HepG2 (cell line): ENCODE measurements around the gene CALN1. TPM values are rescaled to one million over a fixed set of nuclear protein-coding genes. Genes with fewer than 3 reads are reported as not detected.

Experiments used
- ATAC-seq: fragments of 200-7000 bp; cut with Tn5 transposase; 3 replicates; pipeline ENCODE4 v1.9.1; 2020; ENCODE audit warnings: mild to moderate bottlenecking, moderate library complexity
- BruUV-seq: library from RNA; stranded (reverse); fragments of 400-500 nt; replicated peaks from 2 replicates; lab custom pipeline; 2021; lab: Mats Ljungman, UMichigan
- CTCF ChIA-PET: fragments of 300-600 bp; formaldehyde crosslinking; extraction: SDS; loops from one replicate; lab custom pipeline; 2021; ENCODE audit warnings: low total read pairs, inconsistent platforms, low intra/inter-chr PET ratio; lab: Yijun Ruan, JAX
- POLR2A ChIA-PET: fragments of 350-600 bp; sonication (Branson Sonifier 250); formaldehyde crosslinking; loops from one replicate; lab custom pipeline; 2020; ENCODE audit warnings: antibody characterized with exemption, inconsistent platforms; lab: Yijun Ruan, JAX
- DNase-seq: peaks from one replicate; pipeline ENCODE4 v3.0.0-alpha.2; 2015; ENCODE audit warnings: low spot score
- FAIRE-seq: peaks from 3 replicates; lab custom pipeline; 2011; peaks lifted over from hg19 to GRCh38; lab: Jason Lieb, UNC
- H2AFZ ChIP-seq: one replicate; pipeline ENCODE4 v1.6.1; 2011; ENCODE audit warnings: low read length, inconsistent platforms
- H3K27ac ChIP-seq: fragments of 300-600 bp; 3 replicates; pipeline ENCODE4 v1.8.0; 2011; ENCODE audit warnings: mixed run types, mild to moderate bottlenecking, mixed read lengths, low read length, inconsistent platforms; ENCODE audit not compliant: insufficient read depth; ENCODE audit errors: extremely low read length
- H3K27me3 ChIP-seq, 2 experiments: fragments of 200-600 bp in 1 of 2; 2 replicates in 1 of 2; 3 replicates in 1 of 2; pipeline versions ENCODE4 v1.6.0 to v1.8.0; 2011; ENCODE audit warnings: low read length in 2 of 2, mild to moderate bottlenecking in 2 of 2, moderate library complexity in 2 of 2, inconsistent platforms in 1 of 2; ENCODE audit not compliant: insufficient read depth in 2 of 2, control insufficient read depth in 1 of 2
- H3K36me3 ChIP-seq, 2 experiments: fragments of 200-600 bp in 1 of 2; replicated peaks in 1 of 2; 2 replicates in 1 of 2; 3 replicates in 1 of 2; pipeline versions ENCODE4 v1.5.1 to v1.8.0; 2011; ENCODE audit warnings: low read length in 2 of 2, inconsistent platforms in 1 of 2; ENCODE audit not compliant: insufficient read depth in 2 of 2, control insufficient read depth in 1 of 2
- H3K4me1 ChIP-seq: 2 replicates; pipeline ENCODE4 v1.5.1; 2012; ENCODE audit warnings: low read length, inconsistent platforms; ENCODE audit not compliant: insufficient read depth
- H3K4me2 ChIP-seq: 2 replicates; pipeline ENCODE4 v1.6.0; 2011; ENCODE audit warnings: low read depth, low read length, inconsistent platforms
- H3K4me3 ChIP-seq, 3 experiments: fragments of 200-600 bp in 1 of 3; sonication (generic), shearing (Covaris generic) in 1 of 3; replicated peaks in 1 of 3; 2 replicates each; pipeline ENCODE4 v1.5.1; 2011 to 2016; ENCODE audit warnings: low read length in 3 of 3, inconsistent platforms in 2 of 3, low read depth in 2 of 3, mild to moderate bottlenecking in 2 of 3, control low read depth in 1 of 3, mixed read lengths in 1 of 3; ENCODE audit not compliant: insufficient read depth in 1 of 3
- H3K79me2 ChIP-seq: one replicate; pipeline ENCODE4 v1.6.1; 2011; ENCODE audit warnings: low read length, inconsistent platforms; ENCODE audit not compliant: insufficient read depth
- H3K9ac ChIP-seq: 2 replicates; pipeline ENCODE4 v1.6.0; 2011; ENCODE audit warnings: mild to moderate bottlenecking, low read depth, low read length, inconsistent platforms; ENCODE audit not compliant: insufficient read depth
- H3K9me3 ChIP-seq: 2 replicates; pipeline ENCODE4 v1.5.1; 2012; ENCODE audit warnings: mild to moderate bottlenecking, low read length
- H4K20me1 ChIP-seq: 2 replicates; pipeline ENCODE4 v1.6.0; 2011; ENCODE audit warnings: inconsistent platforms, mild to moderate bottlenecking, low read length, moderate library complexity; ENCODE audit not compliant: insufficient read depth
- GPBP1L1 ChIP-seq: sonication (generic); formaldehyde crosslinking; IDR thresholded peaks from 2 replicates; pipeline ENCODE4 v1.5.0; 2020; ENCODE audit warnings: mild to moderate bottlenecking, missing genetic modification reagents
- IKZF1 ChIP-seq: fragments of 450-650 bp; IDR thresholded peaks from 2 replicates; pipeline ENCODE4 v1.7.1; 2016
- KAT2B ChIP-seq: fragments of 150-350 bp; IDR thresholded peaks from 2 replicates; pipeline ENCODE4 v1.6.1; 2014; ENCODE audit warnings: low read depth, low read length, borderline replicate concordance
- TSC22D2 ChIP-seq: sonication (generic); formaldehyde crosslinking; IDR thresholded peaks from 2 replicates; pipeline ENCODE4 v1.5.1; 2020; ENCODE audit warnings: missing genetic modification reagents, mild to moderate bottlenecking, borderline replicate concordance
- ZBTB2 ChIP-seq: sonication (generic); formaldehyde crosslinking; IDR thresholded peaks from 2 replicates; pipeline ENCODE4 v1.8.0; 2022; ENCODE audit warnings: low read depth, missing genetic modification reagents
- ZKSCAN5 ChIP-seq: sonication (generic); formaldehyde crosslinking; IDR thresholded peaks from 2 replicates; pipeline ENCODE4 v1.5.1; 2020; ENCODE audit warnings: mild to moderate bottlenecking, missing genetic modification reagents
- ZNF772 ChIP-seq: sonication (generic); formaldehyde crosslinking; IDR thresholded peaks from 2 replicates; pipeline ENCODE4 v1.5.0; 2020; ENCODE audit warnings: mild to moderate bottlenecking, missing genetic modification reagents
- WGBS: methylation state at CpG from one replicate; pipeline ENCODE4 v1.1.6; 2017; ENCODE audit warnings: low lambda C conversion rate; 5-methylcytosine and 5-hydroxymethylcytosine counted together
- in situ Hi-C: cut with HindIII; loops from 2 replicates; pipeline ENCODE4 v1.10.0; 2017; ENCODE audit warnings: low pct_unique_long_range_greater_than_20kb; ENCODE audit not compliant: extremely low pct_ligation_motif_present
- intact Hi-C: fragments of 100-400 bp; cut with micrococcal nuclease; formaldehyde crosslinking; loops from one replicate; pipeline ENCODE4 v1.10.0; 2022; ENCODE audit not compliant: unreplicated experiment
- polyA plus RNA-seq, 8 experiments: library from polyadenylated mRNA; depleted of rRNA in 3 of 8; stranded (reverse) in 7 of 8; unstranded in 1 of 8; fragments of >200 nt; fragmentation: Illumina TruSeq in 4 of 8; extraction: Trizol in 4 of 8; gene quantifications; 2 replicates each; pipeline versions ENCODE4 v1.2.1 to v1.2.3, GENCODE V29; 2011 to 2016; ENCODE audit warnings: low read depth in 4 of 8, missing spikeins in 1 of 8, mixed read lengths in 1 of 8; ENCODE audit not compliant: insufficient read depth in 1 of 8
- total RNA-seq, 5 experiments: library from RNA; depleted of rRNA; stranded (reverse); fragments of >200 nt; fragmentation: Illumina TruSeq; extraction: Trizol; gene quantifications; 2 replicates each; pipeline ENCODE4 v1.2.3, GENCODE V29; 2016; ENCODE audit warnings: low read depth in 1 of 5

CALN1 gene
- total and polyA plus RNA-seq, 2 of the 13 experiments (the other 11 are each of a cell fraction or from before 2014, with no cell fraction given) = not detected

- Histone ChIP-seq H3K9me3 (peaks cover 6% of the 10 kb centered on the region), H3K4me2 (no peak overlapping the region), H3K4me3 (no peak overlapping the region), H2AFZ (no peak overlapping the region), H3K4me1 (no peaks in the 10 kb centered on the region), H3K27me3 (peaks cover 2 to 7% of the 10 kb centered on the region in 2 experiments; a peak in 2 of 5 replicates), H4K20me1 (no peaks in the 10 kb centered on the region), H3K9ac (no peak overlapping the region), H3K79me2 (no peaks in the 10 kb centered on the region), H3K36me3 (no peaks in the 10 kb centered on the region), H3K27ac (no peak overlapping the region)
- TF ChIP-seq GPBP1L1 (CRISPR knock-in tag) (no peak), ZNF772 (CRISPR knock-in tag) (no peak), ZBTB2 (CRISPR knock-in tag) (no peak), IKZF1 (no peak), KAT2B (no peak), ZKSCAN5 (CRISPR knock-in tag) (no peak), TSC22D2 (CRISPR knock-in tag) (no peak)
- POLR2A ChIA-PET = no interaction called here
- no TSS peak for BruUV-seq
- in situ Hi-C loops = no loop called here
- FAIRE-seq (no peak), ATAC-seq (no peak), DNase-seq (no peak)
- intact Hi-C loops = no loop called here
- WGBS = 3% methylated on average over 4 of the region's 5 CpGs
- CTCF ChIA-PET = no interaction called here
Observed at GRCh38 chr7:72435925-72436480, 23.9 kb upstream of the CALN1 start.
